Keratinocyte (primary cell): ENCODE measurements around the gene ZNF302. TPM values are rescaled to one million over a fixed set of nuclear protein-coding genes. Genes with fewer than 3 reads are reported as not detected.
"Not testable (repeated sequence)": the region's sequence is repeated elsewhere in the genome, so short reads cannot be mapped to it uniquely, and the experiment has no call there.

Experiments used
- DNase-seq: peaks from one replicate; pipeline ENCODE4 v3.0.0-alpha.2; 2011; ENCODE audit warnings: low read depth, missing footprints, low spot score
- FAIRE-seq: peaks from 2 replicates; lab custom pipeline; 2011; peaks lifted over from hg19 to GRCh38; lab: Jason Lieb, UNC
- H2AFZ ChIP-seq: 2 replicates; pipeline ENCODE4 v1.6.0; 2012; ENCODE audit warnings: low read length, control low read depth, inconsistent platforms; ENCODE audit not compliant: control insufficient read depth
- H3K27ac ChIP-seq: 2 replicates; pipeline ENCODE4 v1.5.1; 2011; ENCODE audit warnings: low read length; ENCODE audit not compliant: control insufficient read depth, insufficient read depth
- H3K27me3 ChIP-seq: 3 replicates; pipeline ENCODE4 v1.6.0; 2011; ENCODE audit warnings: low read length; ENCODE audit not compliant: control insufficient read depth, insufficient read depth; ENCODE audit errors: extremely low read depth
- H3K36me3 ChIP-seq, 2 experiments: 2 replicates in 1 of 2; 3 replicates in 1 of 2; pipeline ENCODE4 v1.5.1; 2011; ENCODE audit warnings: low read length in 2 of 2, mild to moderate bottlenecking in 1 of 2; ENCODE audit not compliant: control insufficient read depth in 2 of 2, insufficient read depth in 2 of 2; ENCODE audit errors: extremely low read depth in 1 of 2
- H3K4me1 ChIP-seq: 3 replicates; pipeline ENCODE4 v1.5.1; 2011; ENCODE audit warnings: low read length; ENCODE audit not compliant: control insufficient read depth, insufficient read depth; ENCODE audit errors: extremely low read depth
- H3K4me2 ChIP-seq: 3 replicates; pipeline ENCODE4 v1.6.0; 2011; ENCODE audit warnings: low read depth, low read length; ENCODE audit not compliant: control insufficient read depth, insufficient read depth; ENCODE audit errors: extremely low read depth
- H3K4me3 ChIP-seq, 3 experiments: fragments of 200-600 bp in 1 of 3; sonication (generic) in 1 of 3; 2 replicates in 2 of 3; 3 replicates in 1 of 3; pipeline ENCODE4 v1.5.1; 2011 to 2016; ENCODE audit warnings: low read length in 3 of 3, mild to moderate bottlenecking in 3 of 3, control low read depth in 2 of 3, inconsistent platforms in 1 of 3, low read depth in 1 of 3, mixed read lengths in 1 of 3, mixed run types in 1 of 3, moderate library complexity in 1 of 3; ENCODE audit not compliant: control insufficient read depth in 2 of 3, insufficient read depth in 2 of 3; ENCODE audit errors: extremely low read depth in 1 of 3
- H3K79me2 ChIP-seq: 2 replicates; pipeline ENCODE4 v1.6.0; 2012; ENCODE audit warnings: low read length; ENCODE audit not compliant: control insufficient read depth, insufficient read depth
- H3K9ac ChIP-seq: 3 replicates; pipeline ENCODE4 v1.6.0; 2011; ENCODE audit warnings: low read length; ENCODE audit not compliant: control insufficient read depth, insufficient read depth; ENCODE audit errors: extremely low read depth
- H3K9me1 ChIP-seq: 3 replicates; pipeline ENCODE4 v1.6.0; 2011; ENCODE audit warnings: low read length; ENCODE audit not compliant: control insufficient read depth, insufficient read depth; ENCODE audit errors: extremely low read depth
- H3K9me3 ChIP-seq: 2 replicates; pipeline ENCODE4 v1.5.1; 2012; ENCODE audit warnings: low read depth, low read length; ENCODE audit not compliant: control insufficient read depth
- H4K20me1 ChIP-seq: 3 replicates; pipeline ENCODE4 v1.6.0; 2011; ENCODE audit warnings: low read length; ENCODE audit not compliant: control insufficient read depth, insufficient read depth; ENCODE audit errors: extremely low read depth
- CTCF ChIP-seq, 3 experiments: IDR thresholded peaks in 1 of 3; conservative IDR thresholded peaks in 1 of 3; optimal IDR thresholded peaks in 1 of 3; 2 replicates in 2 of 3; 3 replicates in 1 of 3; pipeline versions ENCODE3 to v1.5.1; 2011; ENCODE audit warnings: low read length in 3 of 3, mild to moderate bottlenecking in 3 of 3, moderate library complexity in 2 of 3, control low read depth in 1 of 3, inconsistent platforms in 1 of 3; ENCODE audit not compliant: insufficient read depth in 2 of 3; ENCODE audit errors: extremely low read depth in 1 of 3
- EZH2 ChIP-seq: IDR thresholded peaks from one replicate; pipeline ENCODE4 v1.6.1; 2012; ENCODE audit warnings: inconsistent platforms, mild to moderate bottlenecking, low read length, moderate library complexity
- dilution Hi-C: fragments of 300-500 bp; cut with MboI; formaldehyde crosslinking; loops from one replicate; pipeline ENCODE4 v1.7.0; 2020; ENCODE audit warnings: low sequenced_read_pairs; ENCODE audit not compliant: extremely low pct_ligation_motif_present
- polyA plus RNA-seq, 5 experiments: library from polyadenylated mRNA; depleted of rRNA in 3 of 5; stranded (reverse) in 3 of 5; stranded (forward) in 1 of 5; unstranded in 1 of 5; fragments of >200 nt; gene quantifications; 1 replicate in 1 of 5; 2 replicates in 3 of 5; 3 replicates in 1 of 5; pipeline versions ENCODE4 v1.2.1 to v1.2.3, GENCODE V29; 2011 to 2012; ENCODE audit warnings: missing spikeins in 2 of 5, low read depth in 1 of 5, low replicate concordance in 1 of 5

Gene ZNF302
- polyA plus RNA-seq, 1 donor (not counting 4 experiments of a cell fraction or from before 2014, with no cell fraction given): 14.1 TPM

- peak overlapping the region; percentile 56 for H2AFZ ChIP-seq
- no peak for TF ChIP-seq CTCF (optimal IDR thresholded peaks at IDR 0.05 in 1 of 3, IDR thresholded peaks at IDR 0.05 in 1 of 3, conservative IDR thresholded peaks at IDR 0.05 in 1 of 3; ENCODE audit: extremely low read depth in 1 of 3, insufficient read depth in 2 of 3, low read length in 3 of 3)
- no peak for TF ChIP-seq EZH2
Observed at GRCh38 chr19:34666958-34667265, 10.6 kb upstream of the ZNF302 start.

GRCh38 chr19:34667349-34668076 is 10.0 kb upstream of the ZNF302 start:
- TF ChIP-seq CTCF (optimal IDR thresholded peaks at IDR 0.05 in 1 of 3, IDR thresholded peaks at IDR 0.05 in 1 of 3, conservative IDR thresholded peaks at IDR 0.05 in 1 of 3; ENCODE audit: extremely low read depth in 1 of 3, insufficient read depth in 2 of 3, low read length in 3 of 3): no peak
- no peaks in the 10 kb centered on the region for H3K36me3 ChIP-seq
- H3K79me2 ChIP-seq: no peaks in the 10 kb centered on the region
- peak overlapping the region in 1 of 3 experiments; percentile 59 for H3K4me3 ChIP-seq
- no peaks in the 10 kb centered on the region for H3K27me3 ChIP-seq
- DNase-seq: no peak
- no peak for FAIRE-seq
- H3K4me1 ChIP-seq: no peaks in the 10 kb centered on the region
- H3K4me2 ChIP-seq: peak overlapping the region; percentile 60
- no peaks in the 10 kb centered on the region for H3K9me1 ChIP-seq
- peak overlapping the region; percentile 56 for H2AFZ ChIP-seq
- H3K27ac ChIP-seq: peak overlapping the region; percentile 20
- dilution Hi-C loops: no loop called here
- H4K20me1 ChIP-seq: no peaks in the 10 kb centered on the region
- peak overlapping the region; percentile 58 for H3K9ac ChIP-seq
- no peaks in the 10 kb centered on the region for H3K9me3 ChIP-seq

More at GRCh38 chr19:34666958-34667265, 10.6 kb upstream of the ZNF302 start:
- DNase-seq (no peak), FAIRE-seq (no peak)
- Histone ChIP-seq H3K9ac (no peak overlapping the region), H4K20me1 (no peaks in the 10 kb centered on the region), H3K27me3 (no peaks in the 10 kb centered on the region), H3K9me3 (no peaks in the 10 kb centered on the region), H3K79me2 (no peaks in the 10 kb centered on the region), H3K4me3 (peak overlapping the region in 1 of 3 experiments; percentile 59), H3K4me2 (no peak overlapping the region), H3K4me1 (no peaks in the 10 kb centered on the region), H3K9me1 (no peaks in the 10 kb centered on the region), H3K36me3 (no peaks in the 10 kb centered on the region), H3K27ac (no peak overlapping the region)
- dilution Hi-C loops: no loop called here

GRCh38 chr19:34668077-34668689 is 9.3 kb upstream of the ZNF302 start:
- FAIRE-seq, dilution Hi-C loops: not testable (repeated sequence)

More at GRCh38 chr19:34668077-34668689, 9.3 kb upstream of the ZNF302 start:
- not testable (repeated sequence) for H3K9me3 ChIP-seq, H3K79me2 ChIP-seq, H3K4me1 ChIP-seq, H3K27ac ChIP-seq, H2AFZ ChIP-seq, H3K4me2 ChIP-seq, H3K27me3 ChIP-seq, DNase-seq, H3K9ac ChIP-seq, H3K36me3 ChIP-seq, H4K20me1 ChIP-seq, H3K4me3 ChIP-seq, H3K9me1 ChIP-seq
